NCI-H1105 treated with DMSO at 0.1 percent for 48 hours (cell line): ENCODE data around the gene ZFP62.
"Not testable (repeated sequence)": the region's sequence is repeated elsewhere in the genome, so short reads cannot be mapped to it uniquely, and the experiment has no call there.

Experiments
- DNase-seq: peaks from one replicate; lab custom pipeline; 2025; lab: John Stamatoyannopoulos, UW

The ZFP62 gene

DNA sequence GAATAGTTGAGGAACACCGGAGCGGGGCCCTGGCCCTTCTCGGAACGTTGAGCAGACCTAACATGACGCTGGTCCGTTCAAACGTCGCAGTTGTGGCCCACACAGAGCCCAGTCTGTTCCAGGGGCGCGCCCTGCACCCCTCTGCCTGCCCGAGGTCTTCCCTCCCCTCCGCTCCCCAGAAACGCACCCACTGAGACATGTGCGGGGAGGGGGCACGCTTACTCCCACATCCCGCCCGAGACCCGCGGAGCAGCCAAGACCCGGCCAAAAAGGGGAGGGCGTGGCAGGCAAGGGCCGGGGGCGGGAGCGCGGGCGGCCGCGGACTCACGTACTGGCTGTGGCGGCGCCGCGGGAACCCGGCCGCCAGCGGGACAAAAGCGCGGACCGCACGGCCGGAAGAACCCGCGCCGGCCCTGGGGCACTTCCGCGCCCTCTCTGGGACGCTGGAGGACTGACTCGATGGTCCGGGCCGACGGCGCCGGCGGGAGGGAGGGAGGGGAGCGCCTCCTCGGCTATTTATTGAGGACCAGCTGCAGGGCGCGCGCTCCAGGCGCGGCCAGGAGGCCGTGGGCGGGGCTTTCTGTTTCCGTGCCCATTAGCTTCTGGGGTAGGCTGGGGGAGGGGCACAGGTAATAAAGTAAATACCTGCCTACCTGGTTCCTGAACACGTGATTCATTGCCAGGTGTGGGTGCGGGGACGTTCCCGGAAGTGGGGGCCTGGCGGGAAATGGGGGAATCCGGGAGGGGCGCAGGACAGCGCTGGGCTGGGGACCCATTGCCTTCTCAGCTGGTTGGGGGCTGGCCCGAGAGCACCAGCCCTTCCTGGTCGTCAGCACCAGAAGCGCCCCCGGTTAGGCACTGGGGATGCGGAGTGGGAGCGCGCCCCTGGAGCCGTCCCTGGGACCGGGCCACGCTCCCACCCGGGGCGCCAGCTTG, at the start of gene ZFP62:
ZFP62 (minus strand) TSS at position 390 of the 936 bp plus-strand sequence; CDS start at position 333, 57 bp downstream.
- peak; percentile 74 for DNase-seq

DNA sequence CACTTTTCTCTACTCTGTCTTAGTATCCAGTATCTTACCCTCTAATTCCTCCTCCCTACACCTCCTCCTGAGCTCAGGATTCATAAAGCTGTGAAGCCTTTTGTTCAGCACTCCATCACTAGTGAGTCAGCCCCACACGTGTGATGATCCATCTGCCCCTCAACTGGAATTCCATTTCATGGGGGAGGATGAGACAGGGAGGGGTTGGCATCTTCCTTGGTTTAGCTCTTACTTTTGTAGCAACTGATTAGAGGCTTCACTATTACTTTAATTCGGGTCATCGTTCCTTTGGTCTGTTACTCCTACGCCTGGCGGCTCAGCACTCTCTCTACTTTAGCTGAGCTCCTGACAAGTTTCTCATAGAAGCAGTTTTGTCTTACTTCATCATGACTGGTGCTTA, 49.7 kb upstream of the ZFP62 start:
- no peak for DNase-seq

DNA sequence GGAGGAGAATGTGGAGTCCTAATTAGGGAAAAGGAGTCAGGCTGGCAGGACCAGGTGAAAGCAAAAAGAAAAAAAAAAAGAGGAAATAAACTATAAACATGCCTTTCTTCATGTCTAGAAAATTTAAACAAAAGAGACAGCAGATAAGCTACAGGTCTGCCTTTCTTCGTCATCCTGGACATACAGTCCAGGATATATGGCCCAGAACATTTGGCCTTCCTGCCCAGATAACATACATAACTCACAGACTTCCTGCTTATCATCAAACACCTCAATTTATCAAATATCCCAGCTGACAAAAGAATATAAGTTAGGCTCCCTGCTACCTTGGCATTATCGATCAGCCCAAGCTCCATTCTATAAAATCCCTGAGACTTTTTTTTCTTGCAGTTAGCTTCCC, 49.1 kb upstream of the ZFP62 start:
- no peak for DNase-seq

DNA sequence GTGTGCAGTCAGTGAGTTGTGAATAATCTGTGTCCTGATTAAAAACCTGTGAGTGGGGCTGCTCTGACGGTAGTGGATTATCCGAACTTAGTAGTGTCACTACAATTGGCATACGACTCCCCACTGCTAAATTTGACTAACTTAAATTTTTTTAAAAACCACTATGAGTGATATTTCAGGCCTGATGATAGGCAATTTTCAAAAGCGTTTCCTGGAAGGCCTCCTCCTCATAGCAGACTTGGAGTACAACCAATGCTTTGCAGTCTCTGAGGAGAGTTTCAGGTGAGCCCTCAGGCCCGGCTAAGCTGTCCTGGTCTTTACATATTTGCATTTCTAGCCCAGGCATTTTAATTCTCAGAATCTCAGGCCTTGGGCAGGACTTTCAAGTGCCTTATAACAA, 48.7 kb upstream of the ZFP62 start:
- no peak for DNase-seq

DNA sequence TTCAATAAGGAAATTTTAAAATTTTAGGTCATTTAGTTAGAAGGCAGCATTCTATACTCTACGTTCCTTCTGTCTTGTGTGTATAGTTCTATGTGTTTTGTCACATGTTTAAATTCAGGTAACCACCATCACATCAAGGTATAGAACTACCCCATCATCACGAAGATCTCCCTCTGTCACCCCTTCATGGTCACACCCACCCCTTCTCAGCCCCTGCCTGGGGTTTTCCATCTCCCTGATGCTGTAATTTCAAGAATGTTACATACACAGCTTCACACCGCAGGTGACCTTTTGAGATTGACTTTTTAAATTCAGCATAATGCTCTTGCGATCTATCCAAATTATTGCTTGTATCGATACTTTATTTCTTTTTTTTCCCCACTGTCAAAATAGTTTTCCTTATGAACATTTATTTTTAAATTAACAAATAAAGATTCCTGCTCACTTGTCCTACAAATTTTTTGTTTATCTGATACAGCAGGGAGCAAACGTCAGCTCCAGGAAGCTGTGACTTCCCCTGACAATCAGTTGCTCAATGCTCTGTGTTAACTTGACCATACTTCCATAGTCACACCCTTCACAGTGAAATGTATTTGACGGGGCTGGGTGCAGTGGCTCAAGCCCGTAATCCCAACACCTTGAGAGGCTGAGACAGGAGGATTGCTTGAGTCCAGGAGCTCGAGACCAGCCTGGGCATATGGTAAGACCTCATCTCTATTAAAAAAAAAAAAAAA, 48.1 kb upstream of the ZFP62 start:
- no peak for DNase-seq

DNA sequence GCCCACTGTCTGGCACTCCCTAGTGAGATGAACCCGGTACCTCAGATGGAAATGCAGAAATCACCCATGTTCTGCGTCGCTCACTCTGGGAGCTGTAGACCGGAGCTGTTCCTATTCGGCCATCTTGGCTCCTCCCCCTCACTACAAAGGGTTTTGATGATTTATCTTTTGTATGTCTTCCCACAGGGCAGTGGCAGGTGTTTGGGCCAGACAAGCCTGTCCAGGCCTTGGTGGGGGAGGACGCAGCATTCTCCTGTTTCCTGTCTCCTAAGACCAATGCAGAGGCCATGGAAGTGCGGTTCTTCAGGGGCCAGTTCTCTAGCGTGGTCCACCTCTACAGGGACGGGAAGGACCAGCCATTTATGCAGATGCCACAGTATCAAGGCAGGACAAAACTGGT, 47.3 kb upstream of the ZFP62 start:
- no peak for DNase-seq

DNA sequence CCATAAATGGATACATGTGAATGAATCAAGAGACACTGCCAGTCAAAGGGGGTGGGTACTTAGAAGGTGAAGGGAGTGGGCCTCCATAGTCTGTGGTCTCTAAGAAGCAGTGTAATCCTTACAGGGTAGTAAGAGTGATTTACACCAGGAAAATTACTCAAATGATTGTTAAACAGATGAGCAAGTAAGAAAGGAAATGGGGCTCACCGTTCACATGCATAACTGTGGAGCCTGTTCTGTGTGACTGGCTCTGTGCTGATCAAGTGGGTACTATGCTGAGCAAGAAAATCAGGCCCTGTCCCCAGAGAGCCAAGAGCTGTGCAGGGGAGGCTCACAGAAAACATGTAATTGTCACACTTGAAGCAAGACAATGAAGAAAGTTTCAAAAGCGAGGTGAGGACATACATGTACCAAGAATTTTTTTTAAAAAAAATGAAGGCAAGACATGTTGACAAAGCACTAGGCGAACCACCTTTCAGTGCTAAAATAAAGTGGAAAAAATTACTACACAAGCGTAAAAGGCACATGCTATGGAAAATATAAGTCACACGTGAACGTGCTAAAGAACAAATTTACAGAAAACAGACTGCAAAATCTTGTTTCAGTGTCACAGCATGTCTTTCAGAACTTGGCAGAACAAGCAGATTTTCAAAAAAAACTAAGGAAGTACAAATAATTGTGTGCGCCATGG, 40.4 kb upstream of the ZFP62 start:
- DNase-seq = no peak

DNA sequence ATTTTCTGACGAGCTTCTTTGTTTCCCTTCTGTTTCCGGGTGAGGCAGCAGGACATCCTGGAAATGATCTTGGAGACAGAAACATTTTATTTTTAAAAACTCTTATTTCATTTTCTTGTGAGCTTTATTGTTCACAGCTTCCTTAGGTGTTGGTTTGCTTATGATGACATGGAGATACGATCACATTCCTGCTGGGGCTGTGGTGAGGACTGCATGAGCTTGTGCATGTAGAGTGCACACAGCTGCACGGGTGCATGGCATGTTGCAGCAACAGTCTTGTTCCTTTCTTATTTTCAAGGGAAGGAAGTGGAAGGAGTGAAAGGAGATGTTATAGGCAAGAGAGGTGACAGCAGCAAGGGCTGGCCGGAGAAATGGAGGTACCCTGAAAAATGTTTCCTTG, 39.1 kb upstream of the ZFP62 start:
- DNase-seq = no peak

DNA sequence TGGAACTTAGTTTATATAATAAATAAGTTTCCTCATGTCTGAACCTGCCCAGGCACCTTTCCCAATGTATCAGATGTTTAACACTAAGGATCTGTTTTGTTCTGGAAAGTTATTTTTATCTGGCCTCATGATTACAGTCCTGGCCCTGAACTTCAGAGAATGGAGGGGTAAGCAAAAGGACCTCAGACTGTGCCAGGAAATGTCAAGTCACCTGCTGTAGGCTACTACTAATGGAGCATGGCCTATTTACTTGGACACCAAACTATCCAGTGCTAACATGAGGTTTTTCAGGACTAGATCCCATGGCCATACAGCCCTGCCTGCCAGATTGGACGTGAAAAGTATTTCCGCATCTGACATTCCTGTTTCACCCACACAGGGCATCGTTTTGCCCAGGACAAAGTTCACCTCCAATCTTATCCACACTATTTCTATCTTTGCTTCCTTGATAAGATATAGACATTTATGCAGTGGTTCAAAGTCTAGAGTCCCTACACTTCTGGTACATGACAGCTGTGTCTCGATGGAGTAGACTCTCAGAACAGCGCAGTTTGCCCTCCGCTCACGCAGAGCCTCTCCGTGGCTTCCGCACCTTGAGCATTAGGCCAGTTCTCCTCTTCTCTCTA, 37.7 kb upstream of the ZFP62 start, which contains the start of gene BTNL8:
BTNL8 (plus strand) TSS at position 539 of the 626 bp plus-strand sequence. CDS start 152 bp downstream, outside the sequence.
- DNase-seq = no peak

DNA sequence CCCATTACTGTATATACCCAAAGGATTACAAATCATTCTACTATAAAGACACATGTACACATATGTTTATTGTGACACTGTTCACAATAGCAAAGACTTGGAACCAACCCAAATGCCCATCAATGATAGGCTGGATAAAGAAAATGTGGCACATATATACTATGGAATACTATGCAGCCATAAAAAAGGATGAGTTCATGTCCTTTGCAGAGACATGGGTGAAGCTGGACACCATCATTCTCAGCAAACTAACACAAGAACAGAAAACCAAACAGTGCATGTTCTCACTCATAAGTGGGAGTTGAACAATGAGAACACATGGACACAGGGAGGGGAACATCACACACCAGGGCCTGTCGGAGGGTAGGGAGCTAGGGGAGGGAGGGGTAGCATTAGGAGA, 34.3 kb upstream of the ZFP62 start:
- not testable (repeated sequence) for DNase-seq

DNA sequence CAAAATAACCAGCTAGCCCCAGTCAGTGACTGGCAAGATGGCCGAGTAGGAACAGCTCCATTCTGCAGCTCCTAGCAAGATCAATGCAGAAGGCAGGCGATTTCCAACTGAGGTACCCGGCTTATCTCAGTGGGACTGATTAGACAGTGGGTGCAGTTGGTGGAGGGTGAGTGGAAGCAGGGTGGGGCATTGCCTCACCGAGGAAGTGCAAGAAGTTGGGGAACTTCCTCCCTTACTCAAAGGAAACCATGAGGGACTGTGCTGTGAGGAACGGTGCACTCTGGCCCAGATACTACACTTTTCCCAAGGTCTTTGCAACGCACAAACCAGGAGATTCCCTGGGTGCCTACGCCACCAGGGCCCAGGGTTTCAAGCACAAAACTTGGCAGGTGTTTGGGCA, 28.3 kb upstream of the ZFP62 start:
- DNase-seq = no peak

DNA sequence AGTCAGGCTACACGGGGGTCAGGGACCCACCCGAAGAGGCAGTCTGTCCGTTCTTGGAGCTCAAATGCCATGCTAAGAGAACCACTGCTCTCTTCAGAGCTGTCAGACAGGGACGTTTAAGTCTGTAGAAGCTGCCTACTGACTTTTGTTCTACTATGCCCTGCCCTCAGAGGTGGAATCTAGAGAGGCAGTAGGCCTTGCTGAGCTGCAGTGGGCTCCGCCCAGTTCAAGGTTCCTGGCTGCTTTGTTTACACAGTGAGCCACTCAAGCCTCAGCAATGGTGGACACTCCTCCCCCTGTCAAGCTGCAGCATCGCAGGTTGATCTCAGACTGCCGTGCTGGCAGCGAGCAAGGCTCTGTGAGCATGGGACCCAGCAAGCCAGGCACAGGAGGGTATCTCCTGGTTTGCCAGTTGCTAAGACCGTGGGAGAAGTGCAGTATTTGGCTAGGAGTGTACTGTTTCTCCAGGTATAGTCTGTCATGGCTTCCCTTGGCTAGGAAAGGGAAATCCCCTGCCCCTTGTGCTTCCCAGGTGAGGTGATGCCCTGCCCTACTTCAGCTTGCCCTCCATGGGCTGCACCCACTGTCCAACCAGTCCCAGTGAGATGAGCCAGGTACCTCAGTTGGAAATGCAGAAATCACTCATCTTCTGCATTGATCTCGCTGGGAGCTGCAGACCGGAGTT, 24.9 kb upstream of the ZFP62 start:
- not testable (repeated sequence) for DNase-seq

DNA sequence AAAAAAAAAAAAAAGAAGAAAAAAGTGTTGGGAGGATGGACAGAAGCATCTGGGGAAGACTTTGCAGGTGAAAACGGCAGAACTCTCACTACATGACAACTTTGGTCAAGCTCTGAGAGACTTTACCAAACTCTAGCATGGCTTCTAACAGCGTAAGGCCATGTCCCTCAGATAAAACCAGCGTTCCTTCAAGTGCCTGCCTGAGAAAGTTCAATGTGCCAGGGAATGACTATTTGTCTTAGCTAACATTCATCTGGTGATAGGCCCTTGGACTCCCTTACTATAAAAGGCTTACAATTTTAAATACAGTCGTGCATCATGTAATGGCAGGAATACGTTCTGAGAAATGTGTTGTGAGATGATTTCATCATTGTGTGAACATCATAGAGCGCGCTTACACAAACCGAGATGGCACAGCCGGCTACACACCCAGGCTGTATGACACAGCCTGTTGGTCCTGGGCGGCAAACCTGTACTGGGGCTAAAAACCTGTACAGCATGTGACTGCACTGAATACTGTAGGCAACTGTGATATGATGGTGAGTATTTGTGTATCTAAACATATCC, 14.9 kb upstream of the ZFP62 start:
- no peak for DNase-seq

DNA sequence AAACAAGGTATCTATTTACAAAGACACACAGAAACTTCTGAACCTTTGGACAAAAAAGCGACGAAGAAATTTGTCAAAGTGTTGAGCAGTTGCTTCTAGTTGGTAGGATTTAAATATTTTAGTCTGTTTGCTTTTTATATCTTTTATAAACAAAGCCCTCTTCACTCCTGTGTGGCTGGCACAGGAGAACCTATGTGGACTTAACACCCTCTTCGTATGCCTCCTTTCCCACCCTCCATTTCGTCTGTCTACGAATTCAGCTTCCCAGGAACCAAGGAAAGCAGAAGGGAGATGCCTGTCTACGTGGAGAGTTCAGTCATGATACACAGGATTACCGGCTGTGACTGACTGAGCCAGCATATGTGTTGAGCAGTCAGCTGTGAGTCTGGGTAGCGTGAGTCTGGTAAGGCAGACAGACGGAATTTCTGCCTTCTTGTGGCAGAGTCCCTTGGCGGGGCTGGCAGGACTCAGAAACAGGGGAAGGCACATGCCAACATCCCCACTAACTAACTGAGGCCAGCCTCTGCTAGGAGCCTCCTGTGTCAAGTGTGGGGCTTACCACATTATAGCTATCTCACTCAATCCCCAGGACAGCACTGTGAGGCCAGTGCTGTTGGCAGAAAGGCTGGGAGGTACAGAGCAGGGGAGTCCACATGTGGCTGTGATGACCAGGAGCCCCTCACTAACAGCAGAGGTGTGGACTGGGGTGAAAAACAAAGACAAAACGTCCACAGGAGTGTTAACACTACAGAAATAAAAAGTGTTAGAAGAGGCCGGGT, 13.9 kb upstream of the ZFP62 start:
- DNase-seq = no peak

DNA sequence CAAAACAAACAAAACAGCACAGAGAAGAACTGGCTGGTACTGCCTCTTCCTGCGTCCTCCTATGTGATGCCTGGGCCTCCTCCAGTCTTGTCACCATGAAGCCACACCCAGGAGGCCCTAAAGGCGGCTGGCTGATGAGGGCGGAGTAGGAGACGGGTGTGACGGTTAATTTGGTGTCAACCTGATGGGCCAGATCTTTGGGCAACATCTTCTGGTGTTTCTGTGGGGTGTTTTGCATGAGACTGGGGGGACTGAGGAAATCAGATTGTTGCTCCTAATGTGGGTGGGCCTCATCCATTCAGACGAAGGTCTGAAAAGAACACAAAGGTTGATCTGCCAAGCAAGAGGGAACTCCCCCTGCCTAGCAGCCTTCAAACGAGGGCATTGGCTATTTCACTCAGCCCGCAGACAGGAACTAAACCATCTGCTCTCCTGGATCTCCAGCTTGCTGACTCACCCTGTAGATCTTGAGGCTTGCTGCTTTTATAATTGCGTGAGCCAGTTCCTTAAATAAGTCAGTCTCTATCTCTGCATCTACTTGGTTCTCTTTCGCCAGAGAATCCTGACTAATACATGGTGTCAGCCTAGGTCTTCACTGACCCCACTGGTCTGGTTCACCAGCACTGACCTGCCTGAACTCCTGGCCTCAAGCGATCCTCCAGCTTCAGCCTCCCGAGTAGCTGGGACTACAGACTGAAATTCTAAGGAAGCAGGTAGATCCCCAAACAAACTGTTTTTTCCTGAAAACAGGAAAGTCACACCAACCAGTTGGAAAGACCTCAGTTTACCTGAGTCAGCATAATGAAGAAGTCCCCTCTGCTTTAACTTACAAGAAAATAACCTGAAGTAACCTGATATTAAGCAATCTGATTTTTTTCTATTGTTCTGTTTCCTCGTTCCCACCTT, 12.8 kb upstream of the ZFP62 start:
- DNase-seq = no peak

DNA sequence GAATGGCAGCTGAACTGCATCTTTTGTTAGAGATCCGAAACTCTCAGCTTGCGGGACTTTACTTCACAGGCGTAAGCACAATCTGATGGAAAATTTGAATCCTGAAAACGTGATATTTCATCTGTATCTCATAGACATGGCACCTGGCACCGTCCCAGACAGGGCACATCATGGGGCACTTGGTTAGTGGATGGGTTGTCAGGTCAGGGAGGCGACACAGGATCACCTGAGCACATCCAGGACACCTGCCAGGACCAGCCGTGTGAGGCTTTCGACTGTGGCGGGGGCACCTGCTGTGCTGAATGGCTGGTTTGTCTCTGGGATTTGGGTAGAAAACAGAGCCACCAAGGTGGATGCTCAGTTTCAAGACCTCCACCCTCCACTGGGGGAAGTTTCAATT, 11.3 kb upstream of the ZFP62 start:
- no peak for DNase-seq

DNA sequence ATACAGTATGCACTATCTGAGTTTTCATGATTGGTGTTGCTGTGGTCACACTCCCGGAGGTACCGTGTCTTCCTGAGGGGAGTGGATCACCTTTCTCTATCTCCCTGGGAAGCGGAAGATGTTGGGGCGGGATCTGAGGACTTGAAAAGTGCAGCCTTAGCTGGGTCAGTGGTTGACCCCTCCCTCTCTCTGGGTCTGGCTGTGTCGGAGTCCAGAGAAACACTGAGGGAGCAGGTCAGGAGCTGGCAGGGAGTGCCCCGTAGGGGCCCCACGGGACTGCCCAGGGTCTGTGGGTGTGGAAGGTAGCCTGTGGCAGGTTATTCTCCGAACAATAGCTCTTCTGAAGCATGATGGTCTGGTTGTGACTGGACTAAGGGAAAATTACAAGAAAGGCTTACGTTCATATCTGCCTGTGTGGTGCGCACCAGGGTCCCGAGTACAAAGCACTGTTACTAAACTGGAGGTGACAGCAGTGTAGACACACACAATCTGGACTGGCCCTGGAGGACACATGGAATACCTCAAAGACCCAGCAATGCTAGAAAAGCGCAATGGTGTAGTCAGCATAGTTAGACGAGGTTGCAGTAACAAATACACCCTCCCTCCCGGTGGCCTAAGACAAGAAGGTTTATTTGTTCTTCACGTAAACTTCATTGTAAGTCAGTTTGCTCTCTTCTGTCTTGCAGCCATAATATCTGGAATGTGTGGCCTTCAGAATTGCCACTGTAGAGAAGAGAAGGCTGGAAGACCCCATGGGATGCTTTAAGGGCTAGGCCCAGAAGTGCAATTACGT, 9.4 kb upstream of the ZFP62 start:
- DNase-seq = no peak

DNA sequence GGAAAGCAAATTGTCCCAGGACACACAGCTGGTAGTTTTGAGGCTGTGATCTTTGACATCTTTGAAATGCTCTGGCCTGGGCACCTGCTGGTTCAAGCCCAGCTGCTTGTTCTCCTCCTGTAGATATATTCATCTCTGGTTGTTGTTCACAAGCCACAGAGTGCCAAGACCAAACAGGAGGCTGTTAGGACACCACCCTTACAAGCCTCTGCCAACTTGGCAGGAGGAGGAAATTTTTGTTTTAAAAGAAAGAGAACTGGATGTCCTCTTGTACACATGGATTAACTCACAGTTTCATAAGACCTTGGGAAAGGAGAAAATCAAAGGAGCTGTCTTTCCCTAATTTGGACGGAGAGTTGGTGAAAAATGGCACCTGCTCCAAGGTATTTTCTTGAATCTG, 8.5 kb upstream of the ZFP62 start:
- DNase-seq = no peak
